ENCODE data around the gene TRHDE.

Gene TRHDE

GRCh38 chr12:72676556-72676955 lies 404.4 kb downstream of the TRHDE start:
- no peak for DNase-seq
- in situ Hi-C loops (cut with HindIII; ENCODE audit: low pct_ligation_motif_present, low sequenced_read_pairs), result no loop called here
- TF ChIP-seq, protein P1, sequence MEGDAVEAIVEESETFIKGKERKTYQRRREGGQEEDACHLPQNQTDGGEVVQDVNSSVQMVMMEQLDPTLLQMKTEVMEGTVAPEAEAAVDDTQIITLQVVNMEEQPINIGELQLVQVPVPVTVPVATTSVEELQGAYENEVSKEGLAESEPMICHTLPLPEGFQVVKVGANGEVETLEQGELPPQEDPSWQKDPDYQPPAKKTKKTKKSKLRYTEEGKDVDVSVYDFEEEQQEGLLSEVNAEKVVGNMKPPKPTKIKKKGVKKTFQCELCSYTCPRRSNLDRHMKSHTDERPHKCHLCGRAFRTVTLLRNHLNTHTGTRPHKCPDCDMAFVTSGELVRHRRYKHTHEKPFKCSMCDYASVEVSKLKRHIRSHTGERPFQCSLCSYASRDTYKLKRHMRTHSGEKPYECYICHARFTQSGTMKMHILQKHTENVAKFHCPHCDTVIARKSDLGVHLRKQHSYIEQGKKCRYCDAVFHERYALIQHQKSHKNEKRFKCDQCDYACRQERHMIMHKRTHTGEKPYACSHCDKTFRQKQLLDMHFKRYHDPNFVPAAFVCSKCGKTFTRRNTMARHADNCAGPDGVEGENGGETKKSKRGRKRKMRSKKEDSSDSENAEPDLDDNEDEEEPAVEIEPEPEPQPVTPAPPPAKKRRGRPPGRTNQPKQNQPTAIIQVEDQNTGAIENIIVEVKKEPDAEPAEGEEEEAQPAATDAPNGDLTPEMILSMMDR (IDR thresholded peaks at IDR 0.05; ENCODE audit: low read depth, low read length, missing control alignments), result no peak
- Histone ChIP-seq H3K27me3 (replicated peaks) (no peaks in the 10 kb centered on the region), H3K4me3 (ENCODE audit: low read depth, low read length) (no peak overlapping the region), H3K27ac (no peak overlapping the region), H3K36me3 (replicated peaks) (no peaks in the 10 kb centered on the region)

DNA sequence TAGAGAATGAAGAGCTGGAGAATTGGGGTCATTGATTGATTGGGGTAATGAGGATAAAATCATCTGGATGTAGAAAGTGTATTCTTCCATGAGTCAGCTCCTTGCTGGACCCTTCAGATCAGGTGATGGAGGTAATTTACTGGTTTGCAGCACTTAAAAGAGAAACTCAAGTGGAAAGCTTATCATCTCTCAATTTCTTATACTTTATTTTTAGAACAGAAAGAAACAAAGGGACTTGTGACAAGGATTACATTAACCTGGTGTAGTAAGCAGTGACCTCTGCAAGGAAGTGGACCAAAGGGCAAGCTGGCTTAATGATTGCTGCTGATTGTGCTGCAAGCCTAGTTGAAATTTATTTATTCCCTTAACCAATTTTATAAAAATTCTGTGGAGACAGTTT lies 405.0 kb downstream of the TRHDE start:
- DNase-seq, result no peak
- Histone ChIP-seq H3K27me3 (replicated peaks) (no peaks in the 10 kb centered on the region), H3K4me3 (ENCODE audit: low read depth, low read length) (no peak overlapping the region), H3K27ac (no peak overlapping the region), H3K36me3 (replicated peaks) (no peaks in the 10 kb centered on the region)
- in situ Hi-C loops (cut with HindIII; ENCODE audit: low pct_ligation_motif_present, low sequenced_read_pairs), result no loop called here
- TF ChIP-seq, protein P1 (IDR thresholded peaks at IDR 0.05; ENCODE audit: low read depth, low read length, missing control alignments), result no peak

- in situ Hi-C loops (cut with HindIII; ENCODE audit: low pct_ligation_motif_present, low sequenced_read_pairs), result no loop called here
- Histone ChIP-seq H3K27ac (no peak overlapping the region), H3K27me3 (replicated peaks) (no peaks in the 10 kb centered on the region), H3K36me3 (replicated peaks) (no peaks in the 10 kb centered on the region), H3K4me3 (ENCODE audit: low read depth, low read length) (no peak overlapping the region)
- TF ChIP-seq, protein P1 (IDR thresholded peaks at IDR 0.05; ENCODE audit: low read depth, low read length, missing control alignments), result no peak
- no peak for DNase-seq
These were observed 405.7 kb downstream of the TRHDE start for GRCh38 chr12:72677846-72678245.

GRCh38 chr12:72679147-72679757 lies 407.1 kb downstream of the TRHDE start:
- Histone ChIP-seq H3K36me3 (replicated peaks) (no peaks in the 10 kb centered on the region), H3K27me3 (replicated peaks) (no peaks in the 10 kb centered on the region), H3K27ac (no peak overlapping the region), H3K4me3 (ENCODE audit: low read depth, low read length) (no peak overlapping the region)
- in situ Hi-C loops (cut with HindIII; ENCODE audit: low pct_ligation_motif_present, low sequenced_read_pairs), result no loop called here
- DNase-seq, result no peak
- TF ChIP-seq, protein P1 (IDR thresholded peaks at IDR 0.05; ENCODE audit: low read depth, low read length, missing control alignments), result no peak

DNA sequence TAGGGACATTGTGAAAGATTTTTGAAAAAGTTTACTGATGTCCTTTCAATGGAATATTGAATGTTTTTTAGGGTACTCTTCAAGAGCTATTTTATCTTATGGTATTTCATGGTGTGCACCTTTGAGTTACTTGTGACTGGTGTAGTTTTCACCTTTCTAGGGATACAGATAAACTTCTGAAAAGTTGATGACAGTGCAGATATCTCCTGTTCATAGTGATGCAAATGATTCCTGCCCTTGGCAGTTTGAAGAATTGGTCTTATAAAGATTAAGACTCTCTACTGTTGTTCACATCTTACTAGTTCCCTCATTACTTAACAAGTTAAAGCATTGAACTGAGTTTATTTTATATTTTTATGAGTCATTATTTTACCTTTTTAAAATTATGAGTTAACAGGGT lies 408.9 kb downstream of the TRHDE start:
- H3K36me3 ChIP-seq (replicated peaks), result no peaks in the 10 kb centered on the region
- H3K27me3 ChIP-seq (replicated peaks), result no peaks in the 10 kb centered on the region
- H3K27ac ChIP-seq, result no peak overlapping the region
- DNase-seq, result no peak
- TF ChIP-seq, protein P1 (IDR thresholded peaks at IDR 0.05; ENCODE audit: low read depth, low read length, missing control alignments), result no peak
- in situ Hi-C loops (cut with HindIII; ENCODE audit: low pct_ligation_motif_present, low sequenced_read_pairs), result no loop called here
- H3K4me3 ChIP-seq (ENCODE audit: low read depth, low read length), result no peak overlapping the region

- Histone ChIP-seq H3K4me3 (ENCODE audit: low read depth, low read length) (no peak overlapping the region), H3K27me3 (replicated peaks) (no peaks in the 10 kb centered on the region), H3K36me3 (replicated peaks) (no peaks in the 10 kb centered on the region), H3K27ac (no peak overlapping the region)
- TF ChIP-seq, protein P1 (IDR thresholded peaks at IDR 0.05; ENCODE audit: low read depth, low read length, missing control alignments), result no peak
- DNase-seq, result no peak
- in situ Hi-C loops (cut with HindIII; ENCODE audit: low pct_ligation_motif_present, low sequenced_read_pairs), result no loop called here
These were observed 412.3 kb downstream of the TRHDE start for GRCh38 chr12:72684491-72684890.
